Measurements from ENCODE around the gene SNAI3.

The SNAI3 gene

DNA sequence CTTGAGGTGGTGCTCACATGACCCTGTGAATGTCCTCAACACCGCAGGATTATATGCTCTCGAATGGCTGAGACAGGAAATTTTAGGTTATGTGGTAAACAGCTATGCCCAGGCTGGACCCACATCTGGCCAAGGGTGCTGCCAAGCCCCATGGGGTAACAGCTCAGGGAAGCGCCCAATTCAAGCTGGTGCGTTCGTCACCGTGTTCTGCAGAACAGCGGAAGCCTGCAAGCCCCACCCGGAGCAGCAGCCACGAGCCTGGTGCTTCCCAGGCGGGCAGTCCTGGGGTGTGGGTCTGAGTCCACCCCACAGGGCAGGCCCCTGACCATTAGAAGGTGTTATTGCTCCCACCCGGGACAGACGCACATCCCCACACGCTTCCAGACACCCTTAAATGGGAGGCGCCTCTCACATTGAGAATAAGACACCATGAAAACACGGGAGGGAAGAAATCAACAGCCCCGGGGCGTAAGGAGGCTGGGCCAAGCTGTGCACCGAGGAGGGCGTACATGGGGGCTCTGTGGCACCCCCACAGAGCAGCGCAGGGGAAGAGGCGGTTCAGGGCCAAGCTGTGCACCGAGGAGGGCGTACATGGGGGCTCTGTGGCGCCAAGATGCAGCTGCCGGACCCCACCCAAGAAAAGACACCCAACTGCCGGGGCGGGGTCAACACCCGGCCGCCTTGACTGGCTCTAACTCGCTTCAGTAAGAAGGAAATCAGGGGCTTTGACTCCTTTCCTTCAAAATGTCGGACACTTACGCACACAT is 32.5 kb downstream of the SNAI3 start:
- Histone ChIP-seq H4K20me1 (ENCODE audit: insufficient read depth, low read length, poor library complexity, severe bottlenecking) (peaks cover 12% of the 10 kb centered on the region), H3K36me3 (ENCODE audit: insufficient read depth, low read length) (no peaks in the 10 kb centered on the region; the same call in 1 of the 2 replicates), H3K9me3 (ENCODE audit: insufficient read depth, low read depth, low read length) (no peaks in the 10 kb centered on the region), H3K9ac (ENCODE audit: low read depth, low read length, poor library complexity, severe bottlenecking) (no peak overlapping the region), H3K27me3 (ENCODE audit: insufficient read depth, low read length, poor library complexity, severe bottlenecking) (no peaks in the 10 kb centered on the region), H3K79me2 (ENCODE audit: insufficient read depth, low read length) (peaks cover 18% of the 10 kb centered on the region), H3K4me3 (ENCODE audit: low read length, poor library complexity, severe bottlenecking) (no peak overlapping the region), H2AFZ (ENCODE audit: low read length) (no peak overlapping the region), H3K9me2 (replicated peaks; ENCODE audit: low read depth, low read length) (no peaks in the 10 kb centered on the region), H3F3A (ENCODE audit: low read depth) (no peaks in the 10 kb centered on the region), H3K4me1 (ENCODE audit: insufficient read depth, low read length, poor library complexity, severe bottlenecking) (peaks cover 5% of the 10 kb centered on the region), H3K4me2 (ENCODE audit: low read depth, low read length, poor library complexity, severe bottlenecking) (no peak overlapping the region)
- TF ChIP-seq, protein P1, sequence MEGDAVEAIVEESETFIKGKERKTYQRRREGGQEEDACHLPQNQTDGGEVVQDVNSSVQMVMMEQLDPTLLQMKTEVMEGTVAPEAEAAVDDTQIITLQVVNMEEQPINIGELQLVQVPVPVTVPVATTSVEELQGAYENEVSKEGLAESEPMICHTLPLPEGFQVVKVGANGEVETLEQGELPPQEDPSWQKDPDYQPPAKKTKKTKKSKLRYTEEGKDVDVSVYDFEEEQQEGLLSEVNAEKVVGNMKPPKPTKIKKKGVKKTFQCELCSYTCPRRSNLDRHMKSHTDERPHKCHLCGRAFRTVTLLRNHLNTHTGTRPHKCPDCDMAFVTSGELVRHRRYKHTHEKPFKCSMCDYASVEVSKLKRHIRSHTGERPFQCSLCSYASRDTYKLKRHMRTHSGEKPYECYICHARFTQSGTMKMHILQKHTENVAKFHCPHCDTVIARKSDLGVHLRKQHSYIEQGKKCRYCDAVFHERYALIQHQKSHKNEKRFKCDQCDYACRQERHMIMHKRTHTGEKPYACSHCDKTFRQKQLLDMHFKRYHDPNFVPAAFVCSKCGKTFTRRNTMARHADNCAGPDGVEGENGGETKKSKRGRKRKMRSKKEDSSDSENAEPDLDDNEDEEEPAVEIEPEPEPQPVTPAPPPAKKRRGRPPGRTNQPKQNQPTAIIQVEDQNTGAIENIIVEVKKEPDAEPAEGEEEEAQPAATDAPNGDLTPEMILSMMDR (conservative IDR thresholded peaks at IDR 0.05; ENCODE audit: low read length), result no peak
- no peak for TF ChIP-seq EZH2phosphoT487 (IDR thresholded peaks at IDR 0.05; ENCODE audit: borderline replicate concordance)

DNA sequence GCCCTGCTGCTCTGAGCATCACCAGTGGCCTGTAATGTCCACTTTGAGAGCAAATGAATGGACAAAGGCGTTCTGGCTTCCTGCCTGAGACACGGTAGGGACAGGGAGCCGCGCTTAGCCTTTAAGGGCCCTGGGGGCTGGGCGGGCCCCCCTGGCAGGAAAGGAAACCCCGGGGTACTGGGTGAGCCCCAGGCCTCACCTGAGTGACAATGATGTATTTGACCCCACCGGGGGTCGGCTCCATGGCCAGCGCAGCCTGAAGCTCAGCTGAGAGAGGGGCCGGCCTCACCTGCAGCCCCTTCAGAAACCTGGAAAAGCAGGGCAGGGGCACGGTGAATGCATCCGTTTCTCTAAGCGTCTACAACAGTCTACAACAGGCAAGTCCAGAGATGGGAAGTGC is 33.2 kb downstream of the SNAI3 start:
- Histone ChIP-seq H4K20me1 (ENCODE audit: insufficient read depth, low read length, poor library complexity, severe bottlenecking) (peaks cover 12% of the 10 kb centered on the region), H2AFZ (ENCODE audit: low read length) (no peak overlapping the region), H3K4me2 (ENCODE audit: low read depth, low read length, poor library complexity, severe bottlenecking) (no peak overlapping the region), H3F3A (ENCODE audit: low read depth) (no peaks in the 10 kb centered on the region), H3K9ac (ENCODE audit: low read depth, low read length, poor library complexity, severe bottlenecking) (no peak overlapping the region), H3K79me2 (ENCODE audit: insufficient read depth, low read length) (peaks cover 20% of the 10 kb centered on the region), H3K36me3 (ENCODE audit: insufficient read depth, low read length) (no peaks in the 10 kb centered on the region; the same call in 1 of the 2 replicates), H3K27me3 (ENCODE audit: insufficient read depth, low read length, poor library complexity, severe bottlenecking) (no peaks in the 10 kb centered on the region), H3K4me3 (ENCODE audit: low read length, poor library complexity, severe bottlenecking) (no peak overlapping the region), H3K9me2 (replicated peaks; ENCODE audit: low read depth, low read length) (no peaks in the 10 kb centered on the region), H3K9me3 (ENCODE audit: insufficient read depth, low read depth, low read length) (no peaks in the 10 kb centered on the region), H3K4me1 (ENCODE audit: insufficient read depth, low read length, poor library complexity, severe bottlenecking) (peaks cover 5% of the 10 kb centered on the region)
- TF ChIP-seq, protein P1 (conservative IDR thresholded peaks at IDR 0.05; ENCODE audit: low read length), result no peak
- no peak for TF ChIP-seq EZH2phosphoT487 (IDR thresholded peaks at IDR 0.05; ENCODE audit: borderline replicate concordance)

DNA sequence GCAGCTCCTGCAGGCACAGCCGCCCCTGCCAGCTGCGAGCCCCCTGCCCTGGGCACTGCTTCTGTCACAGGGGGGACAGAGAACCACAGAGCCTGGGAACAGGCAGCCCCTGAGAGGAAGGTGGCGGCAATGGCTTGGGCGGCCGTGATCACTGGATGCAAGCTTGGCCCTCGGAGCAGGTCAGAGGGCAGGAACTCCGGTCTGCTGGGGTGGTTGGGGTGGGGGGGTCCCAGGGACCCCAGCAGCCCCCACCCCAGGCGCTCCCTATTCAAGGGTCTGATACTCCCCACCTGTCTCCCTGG is 33.6 kb downstream of the SNAI3 start:
- no peak overlapping the region for H3K4me2 ChIP-seq (ENCODE audit: low read depth, low read length, poor library complexity, severe bottlenecking)
- no peaks in the 10 kb centered on the region for H3K27me3 ChIP-seq (ENCODE audit: insufficient read depth, low read length, poor library complexity, severe bottlenecking)

More for the DNA sequence above, 33.6 kb downstream of the SNAI3 start:
- no peak overlapping the region for H2AFZ ChIP-seq (ENCODE audit: low read length)
- H3K9me3 ChIP-seq (ENCODE audit: insufficient read depth, low read depth, low read length), result no peaks in the 10 kb centered on the region
- H4K20me1 ChIP-seq (ENCODE audit: insufficient read depth, low read length, poor library complexity, severe bottlenecking), result peaks cover 12% of the 10 kb centered on the region
- no peak for TF ChIP-seq EZH2phosphoT487 (IDR thresholded peaks at IDR 0.05; ENCODE audit: borderline replicate concordance)
- TF ChIP-seq, protein P1 (conservative IDR thresholded peaks at IDR 0.05; ENCODE audit: low read length), result no peak
- H3F3A ChIP-seq (ENCODE audit: low read depth), result no peaks in the 10 kb centered on the region
- H3K4me3 ChIP-seq (ENCODE audit: low read length, poor library complexity, severe bottlenecking), result no peak overlapping the region
- peaks cover 5% of the 10 kb centered on the region for H3K4me1 ChIP-seq (ENCODE audit: insufficient read depth, low read length, poor library complexity, severe bottlenecking)
- H3K9me2 ChIP-seq (replicated peaks; ENCODE audit: low read depth, low read length), result no peaks in the 10 kb centered on the region
- H3K9ac ChIP-seq (ENCODE audit: low read depth, low read length, poor library complexity, severe bottlenecking), result no peak overlapping the region
- no peaks in the 10 kb centered on the region; the same call in 1 of the 2 replicates for H3K36me3 ChIP-seq (ENCODE audit: insufficient read depth, low read length)
- H3K79me2 ChIP-seq (ENCODE audit: insufficient read depth, low read length), result peaks cover 23% of the 10 kb centered on the region
